SK-N-SH (cell line): ENCODE measurements around the gene PDGFRA. TPM values are rescaled to one million over a fixed set of nuclear protein-coding genes. Genes with fewer than 3 reads are reported as not detected.
A peak's percentile ranks its signal among the peaks of the same experiment; 100 is the strongest.

Source experiments
- CTCF ChIA-PET: fragments of 300-600, 350-600 bp; formaldehyde crosslinking; extraction: SDS; loops from one replicate; lab custom pipeline; 2021; lab: Yijun Ruan, JAX
- POLR2A ChIA-PET: fragments of 350-600 bp; sonication (Branson Sonifier 250); formaldehyde crosslinking; extraction: SDS; loops from one replicate; lab custom pipeline; 2020; ENCODE audit warnings: antibody characterized with exemption, inconsistent platforms; lab: Yijun Ruan, JAX
- DNase-seq: peaks from one replicate; pipeline ENCODE4 v3.0.0; 2012
- H2AFZ ChIP-seq: fragments of 200-600 bp; sonication (generic); 2 replicates; pipeline ENCODE4 v1.8.1; 2016; ENCODE audit warnings: antibody characterized with exemption, mild to moderate bottlenecking, low read depth
- H3F3A ChIP-seq: fragments of 200-600 bp; sonication (generic); replicated peaks from 2 replicates; pipeline ENCODE3; 2016; ENCODE audit warnings: antibody characterized with exemption, mild to moderate bottlenecking; ENCODE audit not compliant: insufficient read depth
- H3K27ac ChIP-seq, 2 experiments: fragments of 200-500 bp in 1 of 2; fragments of 200-600 bp in 1 of 2; sonication (Bioruptor generic) in 1 of 2; sonication (generic), shearing (Covaris generic) in 1 of 2; 2 replicates each; pipeline versions ENCODE4 v1.5.1 to v1.6.1; 2014 to 2016; ENCODE audit warnings: low read depth in 2 of 2, inconsistent platforms in 1 of 2, low read length in 1 of 2, mild to moderate bottlenecking in 1 of 2, mixed read lengths in 1 of 2
- H3K27me3 ChIP-seq: fragments of 200-600 bp; sonication (generic), shearing (Covaris generic); 2 replicates; pipeline ENCODE4 v1.6.1; 2016; ENCODE audit warnings: mixed run types; ENCODE audit not compliant: insufficient read depth
- H3K36me3 ChIP-seq, 2 experiments: fragments of 200-500 bp in 1 of 2; fragments of 200-600 bp in 1 of 2; sonication (Bioruptor generic) in 1 of 2; sonication (generic) in 1 of 2; replicated peaks in 1 of 2; 2 replicates each; pipeline versions ENCODE3 to v1.5.1; 2014 to 2016; ENCODE audit warnings: low read length in 1 of 2, mild to moderate bottlenecking in 1 of 2; ENCODE audit not compliant: insufficient read depth in 2 of 2, control insufficient read depth in 1 of 2
- H3K4me1 ChIP-seq, 2 experiments: fragments of 200-500 bp in 1 of 2; fragments of 200-600 bp in 1 of 2; sonication (Bioruptor generic) in 1 of 2; sonication (generic), shearing (Covaris generic) in 1 of 2; 2 replicates each; pipeline versions ENCODE4 v1.5.1 to v1.6.1; 2014 to 2016; ENCODE audit warnings: low read depth in 1 of 2, low read length in 1 of 2, mixed run types in 1 of 2; ENCODE audit not compliant: insufficient read depth in 2 of 2, control insufficient read depth in 1 of 2
- H3K4me2 ChIP-seq: fragments of 200-600 bp; sonication (generic), shearing (Covaris generic); 2 replicates; pipeline ENCODE4 v1.6.1; 2017; ENCODE audit warnings: mixed run types
- H3K4me3 ChIP-seq, 2 experiments: fragments of 200-500 bp in 1 of 2; fragments of 200-600 bp in 1 of 2; sonication (Bioruptor generic) in 1 of 2; sonication (generic), shearing (Covaris generic) in 1 of 2; 2 replicates each; pipeline versions ENCODE4 v1.5.1 to v1.8.1; 2014 to 2016; ENCODE audit warnings: low read depth in 2 of 2, inconsistent platforms in 1 of 2, low read length in 1 of 2, mild to moderate bottlenecking in 1 of 2, mixed read lengths in 1 of 2, moderate library complexity in 1 of 2
- H3K79me2 ChIP-seq: fragments of 200-600 bp; sonication (generic); 2 replicates; pipeline ENCODE4 v1.8.1; 2017; ENCODE audit warnings: mild to moderate bottlenecking; ENCODE audit not compliant: insufficient read depth
- H3K9ac ChIP-seq: fragments of 200-600 bp; sonication (generic); 2 replicates; pipeline ENCODE4 v1.6.1; 2017; ENCODE audit warnings: mixed run types
- H3K9me2 ChIP-seq: fragments of 200-600 bp; sonication (generic); 2 replicates; pipeline ENCODE4 v1.6.1; 2017; ENCODE audit warnings: mixed run types
- H3K9me3 ChIP-seq: fragments of 200-600 bp; sonication (generic); 2 replicates; pipeline ENCODE4 v1.6.1; 2017; ENCODE audit warnings: mixed run types, mild to moderate bottlenecking, moderate library complexity
- H4K20me1 ChIP-seq: fragments of 200-600 bp; sonication (generic); 2 replicates; pipeline ENCODE4 v1.6.1; 2017; ENCODE audit warnings: mild to moderate bottlenecking, mixed run types; ENCODE audit not compliant: insufficient read depth
- CHD2 ChIP-seq: fragments of 150-350 bp; IDR thresholded peaks from 2 replicates; pipeline ENCODE4 v1.6.1; 2018; ENCODE audit warnings: low read length; ENCODE audit not compliant: partially characterized antibody
- ELF1 ChIP-seq: IDR thresholded peaks from 2 replicates; pipeline ENCODE4 v1.4.0; 2012
- FOSL2 ChIP-seq: IDR thresholded peaks from 2 replicates; pipeline ENCODE4 v1.4.0; 2012; ENCODE audit warnings: low read depth, mild to moderate bottlenecking, moderate library complexity, borderline replicate concordance
- GABPA ChIP-seq: IDR thresholded peaks from 2 replicates; pipeline ENCODE4 v1.4.0; 2012; ENCODE audit warnings: low read depth, mild to moderate bottlenecking
- GATA2 ChIP-seq: sonication (generic); formaldehyde crosslinking; IDR thresholded peaks from 2 replicates; pipeline ENCODE4 v1.5.0; 2020; ENCODE audit warnings: mild to moderate bottlenecking, missing genetic modification reagents
- JUND ChIP-seq: IDR thresholded peaks from 2 replicates; pipeline ENCODE4 v1.4.0; 2012
- MEF2A ChIP-seq: IDR thresholded peaks from 2 replicates; pipeline ENCODE4 v1.4.0; 2012; ENCODE audit warnings: low read depth, borderline replicate concordance
- MXI1 ChIP-seq: IDR thresholded peaks from 2 replicates; pipeline ENCODE4 v1.6.1; 2012; ENCODE audit warnings: mild to moderate bottlenecking, low read depth, low read length, improper control_type of control experiment
- NFIC ChIP-seq: IDR thresholded peaks from 2 replicates; pipeline ENCODE4 v1.4.0; 2012; ENCODE audit warnings: borderline replicate concordance
- NRF1 ChIP-seq: IDR thresholded peaks from 2 replicates; pipeline ENCODE4 v1.6.1; 2012; ENCODE audit warnings: low read depth, mild to moderate bottlenecking, low read length
- RAD21 ChIP-seq: IDR thresholded peaks from 2 replicates; pipeline ENCODE4 v1.6.1; 2012; ENCODE audit warnings: mild to moderate bottlenecking, low read length
- RCOR1 ChIP-seq: fragments of 150-350 bp; IDR thresholded peaks from 2 replicates; pipeline ENCODE4 v1.6.1; 2017; ENCODE audit warnings: antibody characterized with exemption, low read length
- RFX5 ChIP-seq: IDR thresholded peaks from 2 replicates; pipeline ENCODE4 v1.6.1; 2012; ENCODE audit warnings: mild to moderate bottlenecking, improper control_type of control experiment, low read length
- RXRA ChIP-seq: IDR thresholded peaks from 2 replicates; pipeline ENCODE4 v1.4.0; 2012; ENCODE audit warnings: low read depth, mild to moderate bottlenecking, borderline replicate concordance
- SMC3 ChIP-seq: IDR thresholded peaks from 2 replicates; pipeline ENCODE4 v1.6.1; 2012; ENCODE audit warnings: low read depth, low read length, improper control_type of control experiment
- TAF1 ChIP-seq: IDR thresholded peaks from 2 replicates; pipeline ENCODE4 v1.6.1; 2012; ENCODE audit warnings: low read depth, mild to moderate bottlenecking, low read length, moderate library complexity, borderline replicate concordance
- TEAD4 ChIP-seq: IDR thresholded peaks from 2 replicates; pipeline ENCODE4 v1.4.0; 2012; ENCODE audit warnings: mild to moderate bottlenecking, borderline replicate concordance; ENCODE audit not compliant: insufficient read depth
- YY1 ChIP-seq: IDR thresholded peaks from 2 replicates; pipeline ENCODE4 v1.4.0; 2012; ENCODE audit warnings: low read depth, mild to moderate bottlenecking
- WGBS: methylation state at CpG from one replicate; pipeline ENCODE4 v1.1.6; 2017; ENCODE audit warnings: low lambda C conversion rate; 5-methylcytosine and 5-hydroxymethylcytosine counted together
- polyA plus RNA-seq, 3 experiments: library from polyadenylated mRNA; depleted of rRNA; stranded (reverse); fragments of >200 nt; gene quantifications; 2 replicates each; pipeline ENCODE4 v1.2.3, GENCODE V29; 2012
- TF ChIP-seq, protein P1 (sequence below): fragments of 150-350 bp; IDR thresholded peaks from 2 replicates; pipeline ENCODE4 v1.6.1; 2016; ENCODE audit warnings: mild to moderate bottlenecking, low read depth, low read length
- TF ChIP-seq, protein P2 (sequence below): IDR thresholded peaks from 2 replicates; pipeline ENCODE4 v1.6.1; 2012; ENCODE audit warnings: mild to moderate bottlenecking, low read depth, low read length, moderate library complexity
- TF ChIP-seq, protein P3 (sequence below): IDR thresholded peaks from 2 replicates; pipeline ENCODE4; 2012
- TF ChIP-seq, protein P4 (sequence below): IDR thresholded peaks from 2 replicates; pipeline ENCODE4 v1.4.0; 2012; ENCODE audit warnings: low read depth, borderline replicate concordance

The PDGFRA gene
- polyA plus RNA-seq, 1 of the 3 experiments (the other 2 are of a cell fraction): 25.3 TPM

DNA sequence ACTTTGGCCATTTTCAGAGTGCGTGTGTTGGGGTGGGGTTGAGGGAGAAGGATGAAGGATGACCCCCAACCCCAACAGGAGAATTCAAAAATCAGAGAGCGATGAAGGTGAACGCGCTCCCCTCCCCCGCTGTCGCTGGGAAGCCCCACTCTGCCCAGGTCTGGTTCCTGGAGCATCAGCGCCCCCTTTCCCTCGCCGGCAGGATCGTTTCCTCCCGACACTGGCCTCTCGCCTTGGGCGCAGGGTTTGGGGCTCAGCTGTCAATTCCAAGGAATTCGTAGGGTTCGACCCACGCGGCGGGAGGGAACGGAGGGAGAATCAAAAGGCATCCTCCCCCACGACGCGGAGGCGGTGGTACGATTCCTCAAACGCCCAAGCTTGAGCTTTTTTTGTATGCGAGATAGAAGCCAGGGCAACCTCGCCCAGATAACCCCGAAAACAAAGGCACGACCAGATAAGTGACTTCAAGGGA is 1.0 kb upstream of the PDGFRA start (continued):
- TF ChIP-seq GATA2 (CRISPR knock-in tag) (no peak; the same call in 1 of the 2 replicates), RXRA (no peak), TEAD4 (no peak), NFIC (no peak), RFX5 (no peak), RCOR1 (no peak), JUND (no peak), FOSL2 (no peak), MEF2A (no peak)
- TF ChIP-seq, protein P1, sequence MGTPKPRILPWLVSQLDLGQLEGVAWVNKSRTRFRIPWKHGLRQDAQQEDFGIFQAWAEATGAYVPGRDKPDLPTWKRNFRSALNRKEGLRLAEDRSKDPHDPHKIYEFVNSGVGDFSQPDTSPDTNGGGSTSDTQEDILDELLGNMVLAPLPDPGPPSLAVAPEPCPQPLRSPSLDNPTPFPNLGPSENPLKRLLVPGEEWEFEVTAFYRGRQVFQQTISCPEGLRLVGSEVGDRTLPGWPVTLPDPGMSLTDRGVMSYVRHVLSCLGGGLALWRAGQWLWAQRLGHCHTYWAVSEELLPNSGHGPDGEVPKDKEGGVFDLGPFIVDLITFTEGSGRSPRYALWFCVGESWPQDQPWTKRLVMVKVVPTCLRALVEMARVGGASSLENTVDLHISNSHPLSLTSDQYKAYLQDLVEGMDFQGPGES: no peak
- TF ChIP-seq, protein P2, sequence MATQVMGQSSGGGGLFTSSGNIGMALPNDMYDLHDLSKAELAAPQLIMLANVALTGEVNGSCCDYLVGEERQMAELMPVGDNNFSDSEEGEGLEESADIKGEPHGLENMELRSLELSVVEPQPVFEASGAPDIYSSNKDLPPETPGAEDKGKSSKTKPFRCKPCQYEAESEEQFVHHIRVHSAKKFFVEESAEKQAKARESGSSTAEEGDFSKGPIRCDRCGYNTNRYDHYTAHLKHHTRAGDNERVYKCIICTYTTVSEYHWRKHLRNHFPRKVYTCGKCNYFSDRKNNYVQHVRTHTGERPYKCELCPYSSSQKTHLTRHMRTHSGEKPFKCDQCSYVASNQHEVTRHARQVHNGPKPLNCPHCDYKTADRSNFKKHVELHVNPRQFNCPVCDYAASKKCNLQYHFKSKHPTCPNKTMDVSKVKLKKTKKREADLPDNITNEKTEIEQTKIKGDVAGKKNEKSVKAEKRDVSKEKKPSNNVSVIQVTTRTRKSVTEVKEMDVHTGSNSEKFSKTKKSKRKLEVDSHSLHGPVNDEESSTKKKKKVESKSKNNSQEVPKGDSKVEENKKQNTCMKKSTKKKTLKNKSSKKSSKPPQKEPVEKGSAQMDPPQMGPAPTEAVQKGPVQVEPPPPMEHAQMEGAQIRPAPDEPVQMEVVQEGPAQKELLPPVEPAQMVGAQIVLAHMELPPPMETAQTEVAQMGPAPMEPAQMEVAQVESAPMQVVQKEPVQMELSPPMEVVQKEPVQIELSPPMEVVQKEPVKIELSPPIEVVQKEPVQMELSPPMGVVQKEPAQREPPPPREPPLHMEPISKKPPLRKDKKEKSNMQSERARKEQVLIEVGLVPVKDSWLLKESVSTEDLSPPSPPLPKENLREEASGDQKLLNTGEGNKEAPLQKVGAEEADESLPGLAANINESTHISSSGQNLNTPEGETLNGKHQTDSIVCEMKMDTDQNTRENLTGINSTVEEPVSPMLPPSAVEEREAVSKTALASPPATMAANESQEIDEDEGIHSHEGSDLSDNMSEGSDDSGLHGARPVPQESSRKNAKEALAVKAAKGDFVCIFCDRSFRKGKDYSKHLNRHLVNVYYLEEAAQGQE: no peak
- TF ChIP-seq, protein P3, sequence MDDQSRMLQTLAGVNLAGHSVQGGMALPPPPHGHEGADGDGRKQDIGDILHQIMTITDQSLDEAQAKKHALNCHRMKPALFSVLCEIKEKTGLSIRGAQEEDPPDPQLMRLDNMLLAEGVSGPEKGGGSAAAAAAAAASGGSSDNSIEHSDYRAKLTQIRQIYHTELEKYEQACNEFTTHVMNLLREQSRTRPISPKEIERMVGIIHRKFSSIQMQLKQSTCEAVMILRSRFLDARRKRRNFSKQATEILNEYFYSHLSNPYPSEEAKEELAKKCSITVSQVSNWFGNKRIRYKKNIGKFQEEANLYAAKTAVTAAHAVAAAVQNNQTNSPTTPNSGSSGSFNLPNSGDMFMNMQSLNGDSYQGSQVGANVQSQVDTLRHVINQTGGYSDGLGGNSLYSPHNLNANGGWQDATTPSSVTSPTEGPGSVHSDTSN: no peak

DNA sequence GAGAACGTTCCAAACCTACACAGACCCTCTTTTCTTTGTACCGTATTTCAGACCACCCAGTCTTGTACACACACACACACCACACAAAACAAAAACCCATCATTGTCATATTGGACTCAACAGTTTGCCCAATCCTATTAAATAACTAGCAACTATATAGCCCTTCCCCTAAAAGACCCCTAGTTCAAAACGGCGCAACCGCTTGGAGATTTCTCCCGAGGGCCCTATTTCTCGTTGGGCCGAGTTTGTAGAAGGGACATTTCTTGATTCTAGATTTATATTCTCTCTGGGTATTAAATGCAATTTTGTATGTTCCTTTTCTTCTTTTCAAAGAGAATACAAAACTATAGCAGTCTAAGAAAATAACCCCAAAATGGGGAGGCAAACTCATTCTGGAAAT is 547 bp upstream of the PDGFRA start:
- Histone ChIP-seq H3K4me3 (peak overlapping the region; percentile 64 to 85), H2AFZ (peak overlapping the region; percentile 43; the same call in 1 of the 2 replicates), H3K79me2 (peaks cover 27% of the 10 kb centered on the region), H3K9me2 (no peaks in the 10 kb centered on the region), H3K9me3 (no peaks in the 10 kb centered on the region), H3K4me2 (peak overlapping the region; percentile 92), H3K9ac (peak overlapping the region; percentile 51; the same call in 1 of the 2 replicates), H3K36me3 (no peaks in the 10 kb centered on the region), H4K20me1 (no peaks in the 10 kb centered on the region; the same call in 1 of the 2 replicates), H3K27ac (peak overlapping the region; percentile 79 to 90), H3K27me3 (no peaks in the 10 kb centered on the region), H3K4me1 (peaks cover 0 to 20% of the 10 kb centered on the region in 2 experiments; a peak in 2 of 4 replicates), H3F3A (peaks cover 12% of the 10 kb centered on the region)
- no peak for DNase-seq
- WGBS: 0% methylated on average over 8 of the region's 8 CpGs
- ChIA-PET POLR2A (interaction anchor here (0.5 to 1.4 kb wide), 6 partner anchors 299 to 1859 kb away, joined by 3 to 5 read pairs (median 4); no protein-coding TSS in a partner anchor), CTCF (interaction anchor here (0.6 to 6.1 kb wide), 29 partner anchors 11 to 1244 kb away, joined by 3 to 94 read pairs (median 4); no protein-coding TSS in a partner anchor)
- TF ChIP-seq, protein P2: no peak
- TF ChIP-seq GATA2 (CRISPR knock-in tag) (no peak), RAD21 (no peak), TAF1 (no peak), MXI1 (no peak; the same call in 1 of the 2 replicates), NFIC (no peak), JUND (no peak), YY1 (no peak), CHD2 (no peak), NRF1 (no peak), SMC3 (no peak), TEAD4 (no peak), GABPA (no peak), ELF1 (no peak)
- TF ChIP-seq, protein P4, sequence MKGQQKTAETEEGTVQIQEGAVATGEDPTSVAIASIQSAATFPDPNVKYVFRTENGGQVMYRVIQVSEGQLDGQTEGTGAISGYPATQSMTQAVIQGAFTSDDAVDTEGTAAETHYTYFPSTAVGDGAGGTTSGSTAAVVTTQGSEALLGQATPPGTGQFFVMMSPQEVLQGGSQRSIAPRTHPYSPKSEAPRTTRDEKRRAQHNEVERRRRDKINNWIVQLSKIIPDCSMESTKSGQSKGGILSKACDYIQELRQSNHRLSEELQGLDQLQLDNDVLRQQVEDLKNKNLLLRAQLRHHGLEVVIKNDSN: no peak
